ENCODE measurements around the gene HNRNPF. TPM values are rescaled to one million over a fixed set of nuclear protein-coding genes. Genes with fewer than 3 reads are reported as not detected.
"Not testable (repeated sequence)": the region's sequence is repeated elsewhere in the genome, so short reads cannot be mapped to it uniquely, and the experiment has no call there.

Gene HNRNPF
- polyA plus RNA-seq, 1 donor, result 251 TPM

DNA sequence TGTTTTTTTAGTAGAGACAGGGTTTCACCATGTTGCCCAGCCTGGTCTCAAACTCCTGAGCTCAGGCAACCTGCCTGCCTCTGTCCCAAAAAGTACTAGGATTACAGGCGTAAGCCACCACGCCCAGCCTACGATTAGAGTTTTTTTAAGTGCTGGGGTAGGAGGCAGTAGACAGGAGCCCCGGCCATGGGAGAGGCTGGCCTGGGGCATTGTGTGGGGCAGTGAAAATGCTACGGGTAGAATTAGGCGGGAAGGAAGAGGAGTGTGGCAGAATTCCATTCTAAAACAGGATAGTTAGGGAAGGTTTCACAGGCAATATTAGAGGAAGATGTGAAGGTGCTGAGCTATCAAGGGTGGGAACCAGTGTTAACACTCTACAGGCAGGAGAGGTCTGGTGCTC is 68.9 kb downstream of the HNRNPF start:
- DNase-seq, result no peak
- H3K4me3 ChIP-seq (ENCODE audit: low read length), result no peak overlapping the region
- H3K27me3 ChIP-seq (ENCODE audit: control insufficient read depth, insufficient read depth, low read length), result no peaks in the 10 kb centered on the region
- no CpG with 5 or more reads among the region's 6 CpGs for WGBS (ENCODE audit: insufficient coverage, low lambda C conversion rate)
- H3K36me3 ChIP-seq (ENCODE audit: control insufficient read depth, insufficient read depth, low read length), result no peaks in the 10 kb centered on the region
- H3K4me1 ChIP-seq (ENCODE audit: control insufficient read depth, insufficient read depth, low read length), result peaks cover 9% of the 10 kb centered on the region
- H3K9me3 ChIP-seq (ENCODE audit: control insufficient read depth, low read depth, low read length), result peaks cover 4% of the 10 kb centered on the region
- no peak overlapping the region for H3K27ac ChIP-seq (ENCODE audit: low read length)

DNA sequence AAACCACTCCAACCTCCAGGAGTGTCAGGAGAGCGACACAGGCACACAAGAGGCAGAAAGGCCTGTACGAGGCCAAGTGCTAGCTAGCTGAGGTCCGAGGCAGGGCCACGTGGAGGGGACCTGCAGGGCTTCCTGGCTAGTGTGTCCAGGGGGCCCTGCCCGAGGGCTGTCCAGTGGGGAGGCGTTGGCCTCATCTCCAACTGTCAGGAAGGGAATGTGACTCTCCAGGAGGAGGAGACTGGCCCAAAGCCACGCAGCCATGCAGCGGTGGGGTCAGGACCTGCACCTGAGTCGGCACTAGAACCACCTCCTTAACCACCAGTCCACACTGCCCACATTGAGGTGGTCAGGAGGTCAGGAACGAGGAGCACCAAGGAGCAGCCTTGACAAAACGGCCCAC is 69.8 kb downstream of the HNRNPF start:
- WGBS (ENCODE audit: insufficient coverage, low lambda C conversion rate), result no CpG with 5 or more reads among the region's 11 CpGs
- peaks cover 9% of the 10 kb centered on the region for H3K4me1 ChIP-seq (ENCODE audit: control insufficient read depth, insufficient read depth, low read length)

DNA sequence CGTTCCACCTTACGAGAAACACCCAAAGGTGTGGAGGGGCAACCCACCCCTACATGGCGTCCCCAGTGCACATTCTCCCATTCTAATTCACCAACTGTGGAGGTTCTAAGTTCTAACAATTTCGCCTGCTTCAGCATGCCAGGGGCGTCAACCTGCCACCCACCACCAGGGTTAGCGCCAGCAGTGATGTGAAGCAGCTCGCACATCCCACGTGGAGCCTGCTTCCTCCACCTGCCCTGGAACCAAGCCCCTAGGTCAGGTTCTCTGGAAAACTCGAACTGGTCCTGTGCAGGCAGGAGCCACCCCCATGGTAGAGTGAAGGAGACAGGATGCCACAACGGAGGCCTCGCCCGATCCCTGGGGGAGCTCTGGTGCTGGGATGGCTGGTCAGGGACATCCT is 70.9 kb downstream of the HNRNPF start:
- WGBS (ENCODE audit: insufficient coverage, low lambda C conversion rate), result 100% methylated on average over 1 of the region's 12 CpGs
- Histone ChIP-seq H3K9me3 (ENCODE audit: control insufficient read depth, low read depth, low read length) (peaks cover 4% of the 10 kb centered on the region), H3K4me3 (ENCODE audit: low read length) (no peak overlapping the region), H3K4me1 (ENCODE audit: control insufficient read depth, insufficient read depth, low read length) (peaks cover 9% of the 10 kb centered on the region), H3K27me3 (ENCODE audit: control insufficient read depth, insufficient read depth, low read length) (no peaks in the 10 kb centered on the region), H3K36me3 (ENCODE audit: control insufficient read depth, insufficient read depth, low read length) (no peaks in the 10 kb centered on the region), H3K27ac (ENCODE audit: low read length) (no peak overlapping the region)
- no peak for DNase-seq

More for the DNA sequence above, 69.8 kb downstream of the HNRNPF start:
- H3K36me3 ChIP-seq (ENCODE audit: control insufficient read depth, insufficient read depth, low read length), result no peaks in the 10 kb centered on the region
- H3K4me3 ChIP-seq (ENCODE audit: low read length), result no peak overlapping the region
- no peaks in the 10 kb centered on the region for H3K27me3 ChIP-seq (ENCODE audit: control insufficient read depth, insufficient read depth, low read length)
- no peak overlapping the region for H3K27ac ChIP-seq (ENCODE audit: low read length)
- H3K9me3 ChIP-seq (ENCODE audit: control insufficient read depth, low read depth, low read length), result peaks cover 4% of the 10 kb centered on the region
- DNase-seq, result no peak

DNA sequence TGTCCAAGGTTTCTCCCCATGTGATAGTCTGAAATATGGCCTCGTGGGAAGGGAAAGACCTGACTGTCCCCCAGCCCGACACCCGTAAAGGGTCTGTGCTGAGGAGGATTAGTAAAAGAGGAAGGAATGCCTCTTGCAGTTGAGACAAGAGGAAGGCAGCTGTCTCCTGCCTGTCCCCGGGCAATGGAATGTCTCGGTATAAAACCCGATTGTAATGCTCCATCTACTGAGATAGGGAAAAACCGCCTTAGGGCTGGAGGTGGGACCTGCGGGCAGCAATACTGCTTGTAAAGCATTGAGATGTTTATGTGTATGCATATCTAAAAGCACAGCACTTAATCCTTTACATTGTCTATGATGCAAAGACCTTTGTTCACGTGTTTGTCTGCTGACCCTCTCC is 71.5 kb downstream of the HNRNPF start:
- not testable (repeated sequence) for H3K9me3 ChIP-seq (ENCODE audit: control insufficient read depth, low read depth, low read length); H3K27me3 ChIP-seq (ENCODE audit: control insufficient read depth, insufficient read depth, low read length); H3K36me3 ChIP-seq (ENCODE audit: control insufficient read depth, insufficient read depth, low read length); H3K4me1 ChIP-seq (ENCODE audit: control insufficient read depth, insufficient read depth, low read length); H3K4me3 ChIP-seq (ENCODE audit: low read length); H3K27ac ChIP-seq (ENCODE audit: low read length); DNase-seq
- no CpG with 5 or more reads among the region's 9 CpGs for WGBS (ENCODE audit: insufficient coverage, low lambda C conversion rate)

- WGBS (ENCODE audit: insufficient coverage, low lambda C conversion rate), result no CpG with 5 or more reads among the region's 9 CpGs
- Histone ChIP-seq H3K27ac (ENCODE audit: low read length) (peak overlapping the region; percentile 90), H3K9me3 (ENCODE audit: control insufficient read depth, low read depth, low read length) (no peaks in the 10 kb centered on the region), H3K36me3 (ENCODE audit: control insufficient read depth, insufficient read depth, low read length) (no peaks in the 10 kb centered on the region), H3K4me3 (ENCODE audit: low read length) (no peak overlapping the region), H3K4me1 (ENCODE audit: control insufficient read depth, insufficient read depth, low read length) (peaks cover 9% of the 10 kb centered on the region), H3K27me3 (ENCODE audit: control insufficient read depth, insufficient read depth, low read length) (no peaks in the 10 kb centered on the region)
- DNase-seq, result peak in 1 of 2 donors; percentile 79
These were observed 72.2 kb downstream of the HNRNPF start for GRCh38 chr10:43336641-43337318.

GRCh38 chr10:43336061-43336460 is 72.9 kb downstream of the HNRNPF start:
- H3K36me3 ChIP-seq (ENCODE audit: control insufficient read depth, insufficient read depth, low read length), result no peaks in the 10 kb centered on the region

More at GRCh38 chr10:43336061-43336460, 72.9 kb downstream of the HNRNPF start:
- Histone ChIP-seq H3K27ac (ENCODE audit: low read length) (no peak overlapping the region), H3K27me3 (ENCODE audit: control insufficient read depth, insufficient read depth, low read length) (no peaks in the 10 kb centered on the region), H3K9me3 (ENCODE audit: control insufficient read depth, low read depth, low read length) (no peaks in the 10 kb centered on the region), H3K4me1 (ENCODE audit: control insufficient read depth, insufficient read depth, low read length) (peaks cover 9% of the 10 kb centered on the region), H3K4me3 (ENCODE audit: low read length) (no peak overlapping the region)
- WGBS (ENCODE audit: insufficient coverage, low lambda C conversion rate), result no CpG with 5 or more reads among the region's 3 CpGs
- no peak for DNase-seq

Other genes with a start within 250 kb of the HNRNPF start
- gene RASGEF1A, start 142.1 kb downstream of the HNRNPF start, polyA plus RNA-seq, result 1.5 TPM
- not detected for gene FXYD4, start 37.5 kb downstream of the HNRNPF start, polyA plus RNA-seq
- gene ZNF487, start 27.9 kb upstream of the HNRNPF start, polyA plus RNA-seq, result 9.3 TPM
- 8.5 TPM for gene ZNF239, start 165.4 kb upstream of the HNRNPF start, polyA plus RNA-seq
- gene ZNF485, start 197.3 kb upstream of the HNRNPF start, polyA plus RNA-seq, result 7.2 TPM
- 37.4 TPM for gene ZNF32, start 239.7 kb upstream of the HNRNPF start, polyA plus RNA-seq

All from large intestine (tissue), 3 donors.